ENCODE results near the gene RNF115. TPM values are rescaled to one million over a fixed set of nuclear protein-coding genes. Genes with fewer than 3 reads are reported as not detected.

Gene RNF115
- polyA plus RNA-seq, 3 donors: 3.5 to 5.4 (median 5.2) TPM

- H2AFZ ChIP-seq (ENCODE audit: insufficient read depth, low read depth, low read length, poor library complexity, severe bottlenecking): no peak overlapping the region
- 94% methylated on average over 2 of the region's 2 CpGs for WGBS (ENCODE audit: insufficient coverage)
- no peak overlapping the region for H3K9ac ChIP-seq (ENCODE audit: insufficient read depth, low read length, poor library complexity, severe bottlenecking)
- no peak for DNase-seq
- no peak overlapping the region for H3K4me2 ChIP-seq (replicated peaks; ENCODE audit: extremely low read depth, low read length, poor library complexity, severe bottlenecking)
- no peak overlapping the region for H3K27ac ChIP-seq (ENCODE audit: low read depth in 1 of 2, low read length in 2 of 2)
- no peaks in the 10 kb centered on the region for H3K36me3 ChIP-seq (replicated peaks in 1 of 2; ENCODE audit: control insufficient read depth in 1 of 2, insufficient read depth in 2 of 2, low read length in 2 of 2)
- peaks cover 0 to 9% (median 0%) of the 10 kb centered on the region in 3 donors for H3K27me3 Mint-ChIP-seq (ENCODE audit: low read depth in 3 of 3)
- intact Hi-C loops (cut with micrococcal nuclease): no loop called here
- H3K9me3 ChIP-seq (replicated peaks in 1 of 2; ENCODE audit: control insufficient read depth in 1 of 2, insufficient read depth in 1 of 2, low read length in 2 of 2): no peaks in the 10 kb centered on the region
- H3K9me3 Mint-ChIP-seq: peaks cover 0 to under 1% (median 0%) of the 10 kb centered on the region in 7 donors
- peaks cover 2% of the 10 kb centered on the region for H3K4me1 Mint-ChIP-seq
- H4K20me1 ChIP-seq (ENCODE audit: insufficient read depth, low read length): no peaks in the 10 kb centered on the region
- H3K4me3 ChIP-seq (replicated peaks in 1 of 3; ENCODE audit: low read depth in 2 of 3, low read length in 3 of 3): no peak overlapping the region
- H3K27me3 ChIP-seq (ENCODE audit: control insufficient read depth in 2 of 2, insufficient read depth in 2 of 2, low read length in 2 of 2): no peaks in the 10 kb centered on the region
- H3K27ac Mint-ChIP-seq: no peak overlapping the region
- no peaks in the 10 kb centered on the region for H3K36me3 Mint-ChIP-seq
- H3K4me1 ChIP-seq (ENCODE audit: control insufficient read depth in 1 of 2, insufficient read depth in 2 of 2, low read length in 2 of 2): peaks cover 0 to 2% of the 10 kb centered on the region in 2 donors
- H3K79me2 ChIP-seq (ENCODE audit: insufficient read depth, low read length): no peaks in the 10 kb centered on the region
- H3K4me3 Mint-ChIP-seq: no peak overlapping the region
- no peak for TF ChIP-seq CTCF (IDR thresholded peaks at IDR 0.05)
Observed at GRCh38 chr1:145702052-145702451, 121.8 kb downstream of the RNF115 start.

- Histone ChIP-seq H3K27ac (ENCODE audit: low read depth in 1 of 2, low read length in 2 of 2) (no peak overlapping the region), H2AFZ (ENCODE audit: insufficient read depth, low read depth, low read length, poor library complexity, severe bottlenecking) (no peak overlapping the region), H3K9me3 (replicated peaks in 1 of 2; ENCODE audit: control insufficient read depth in 1 of 2, insufficient read depth in 1 of 2, low read length in 2 of 2) (no peaks in the 10 kb centered on the region), H3K27me3 (ENCODE audit: control insufficient read depth in 2 of 2, insufficient read depth in 2 of 2, low read length in 2 of 2) (no peaks in the 10 kb centered on the region), H3K4me2 (replicated peaks; ENCODE audit: extremely low read depth, low read length, poor library complexity, severe bottlenecking) (no peak overlapping the region), H3K79me2 (ENCODE audit: insufficient read depth, low read length) (no peaks in the 10 kb centered on the region), H3K9ac (ENCODE audit: insufficient read depth, low read length, poor library complexity, severe bottlenecking) (no peak overlapping the region), H3K4me3 (replicated peaks in 1 of 3; ENCODE audit: low read depth in 2 of 3, low read length in 3 of 3) (no peak overlapping the region), H3K4me1 (ENCODE audit: control insufficient read depth in 1 of 2, insufficient read depth in 2 of 2, low read length in 2 of 2) (peaks cover 4 to 9% of the 10 kb centered on the region in 2 donors), H3K36me3 (replicated peaks in 1 of 2; ENCODE audit: control insufficient read depth in 1 of 2, insufficient read depth in 2 of 2, low read length in 2 of 2) (no peaks in the 10 kb centered on the region), H4K20me1 (ENCODE audit: insufficient read depth, low read length) (no peaks in the 10 kb centered on the region)
- no CpG with 5 or more reads among the region's 2 CpGs for WGBS (ENCODE audit: insufficient coverage)
- peaks cover 0 to 9% (median 0%) of the 10 kb centered on the region in 3 donors for H3K27me3 Mint-ChIP-seq (ENCODE audit: low read depth in 3 of 3)
- H3K4me3 Mint-ChIP-seq: no peak overlapping the region
- no peaks in the 10 kb centered on the region for H3K36me3 Mint-ChIP-seq
- intact Hi-C loops (cut with micrococcal nuclease): no loop called here
- no peak for DNase-seq
- peaks cover 0 to 2% (median 0%) of the 10 kb centered on the region in 7 donors for H3K9me3 Mint-ChIP-seq
- TF ChIP-seq CTCF (IDR thresholded peaks at IDR 0.05): no peak
- peaks cover 8% of the 10 kb centered on the region for H3K4me1 Mint-ChIP-seq
- no peak overlapping the region for H3K27ac Mint-ChIP-seq
Observed at GRCh38 chr1:145701306-145701862, 122.5 kb downstream of the RNF115 start.
